Endothelial cell of umbilical vein (primary cell): Measurements from ENCODE around the gene MTG2. TPM values are rescaled to one million over a fixed set of nuclear protein-coding genes. Genes with fewer than 3 reads are reported as not detected.

Source experiments
- BruUV-seq: library from RNA; stranded (reverse); fragments of 400-500 nt; replicated peaks from 2 replicates; lab custom pipeline; 2021; lab: Mats Ljungman, UMichigan
- CTCF ChIA-PET: fragments of 300-600, 350-600 bp; sonication (Branson Sonifier 250); formaldehyde crosslinking; loops from one replicate; lab custom pipeline; 2021; ENCODE audit warnings: antibody characterized with exemption, inconsistent platforms; lab: Charles Lee
- POLR2A ChIA-PET: fragments of 300-600, 350-600 bp; sonication (Branson Sonifier 250); formaldehyde crosslinking; loops from one replicate; lab custom pipeline; 2021; ENCODE audit warnings: antibody characterized with exemption, inconsistent platforms; lab: Charles Lee
- DNase-seq: peaks from one replicate; pipeline ENCODE4 v3.0.0-alpha.2; 2011; ENCODE audit warnings: low read depth, low spot score
- FAIRE-seq: peaks from 2 replicates; lab custom pipeline; 2011; peaks lifted over from hg19 to GRCh38; lab: Jason Lieb, UNC
- H2AFZ ChIP-seq: 2 replicates; pipeline ENCODE4 v1.6.0; 2012; ENCODE audit warnings: low read depth, low read length, control low read depth, inconsistent platforms
- H3K27ac ChIP-seq: 2 replicates; pipeline ENCODE4 v1.5.1; 2011; ENCODE audit warnings: low read depth, mild to moderate bottlenecking, control low read depth, low read length, moderate library complexity; ENCODE audit not compliant: insufficient read depth
- H3K27me3 ChIP-seq, 2 experiments: 2 replicates each; pipeline versions ENCODE4 v1.6.0 to v1.6.1; 2011; ENCODE audit warnings: low read length in 2 of 2, mixed read lengths in 1 of 2; ENCODE audit not compliant: control insufficient read depth in 2 of 2, insufficient read depth in 2 of 2
- H3K36me3 ChIP-seq, 2 experiments: 2 replicates in 1 of 2; 3 replicates in 1 of 2; pipeline ENCODE4 v1.5.1; 2011; ENCODE audit warnings: low read length in 2 of 2, mild to moderate bottlenecking in 1 of 2, moderate library complexity in 1 of 2; ENCODE audit not compliant: control insufficient read depth in 2 of 2, insufficient read depth in 2 of 2; ENCODE audit errors: extremely low read depth in 1 of 2
- H3K4me1 ChIP-seq: 3 replicates; pipeline ENCODE4 v1.5.1; 2011; ENCODE audit warnings: mild to moderate bottlenecking, low read length; ENCODE audit not compliant: control insufficient read depth, insufficient read depth; ENCODE audit errors: extremely low read depth
- H3K4me2 ChIP-seq: 2 replicates; pipeline ENCODE4 v1.6.1; 2011; ENCODE audit warnings: low read length, control low read depth, mixed read lengths; ENCODE audit not compliant: insufficient read depth
- H3K4me3 ChIP-seq, 3 experiments: fragments of 200-600 bp in 1 of 3; sonication (generic), shearing (Covaris generic) in 1 of 3; replicated peaks in 1 of 3; 2 replicates each; pipeline ENCODE4 v1.5.1; 2011 to 2016; ENCODE audit warnings: control low read depth in 3 of 3, low read length in 3 of 3, mild to moderate bottlenecking in 2 of 3, inconsistent platforms in 1 of 3, low read depth in 1 of 3, moderate library complexity in 1 of 3; ENCODE audit not compliant: insufficient read depth in 1 of 3
- H3K79me2 ChIP-seq: 2 replicates; pipeline ENCODE4 v1.6.0; 2012; ENCODE audit warnings: low read length, inconsistent platforms; ENCODE audit not compliant: control insufficient read depth, insufficient read depth
- H3K9ac ChIP-seq: replicated peaks from 2 replicates; pipeline ENCODE3; 2011; ENCODE audit warnings: low read length, control low read depth; ENCODE audit not compliant: insufficient read depth; ENCODE audit errors: extremely low read depth
- H3K9me1 ChIP-seq: replicated peaks from 3 replicates; pipeline ENCODE4 v1.6.0; 2011; ENCODE audit warnings: mild to moderate bottlenecking, low read length; ENCODE audit not compliant: control insufficient read depth, insufficient read depth; ENCODE audit errors: extremely low read depth
- H3K9me3 ChIP-seq: replicated peaks from 2 replicates; pipeline ENCODE4 v1.5.1; 2012; ENCODE audit warnings: low read length, inconsistent platforms; ENCODE audit not compliant: control insufficient read depth, insufficient read depth
- H4K20me1 ChIP-seq: replicated peaks from 2 replicates; pipeline ENCODE3; 2011; ENCODE audit warnings: mild to moderate bottlenecking, low read length; ENCODE audit not compliant: control insufficient read depth, insufficient read depth; ENCODE audit errors: extremely low read depth
- EZH2 ChIP-seq: IDR thresholded peaks from 2 replicates; pipeline ENCODE4 v1.6.1; 2012; ENCODE audit warnings: borderline replicate concordance, low read depth, mild to moderate bottlenecking, moderate library complexity, low read length, inconsistent platforms; ENCODE audit not compliant: severe bottlenecking
- FOS ChIP-seq: IDR thresholded peaks from 2 replicates; pipeline ENCODE4 v1.6.1; 2011; ENCODE audit warnings: mild to moderate bottlenecking, low read length, moderate library complexity, borderline replicate concordance; ENCODE audit not compliant: insufficient read depth
- GATA2 ChIP-seq: IDR thresholded peaks from 2 replicates; pipeline ENCODE4 v1.7.0; 2011; ENCODE audit warnings: low read depth, mild to moderate bottlenecking, moderate library complexity, mixed read lengths, low read length; ENCODE audit not compliant: insufficient read length, insufficient read depth
- JUN ChIP-seq: IDR thresholded peaks from 2 replicates; pipeline ENCODE4 v1.6.1; 2011; ENCODE audit warnings: borderline replicate concordance, low read depth; ENCODE audit not compliant: insufficient read length, insufficient read depth
- MYC ChIP-seq: IDR thresholded peaks from one replicate; pipeline ENCODE4 v1.6.1; 2011; ENCODE audit warnings: mild to moderate bottlenecking, low read depth, low read length
- POLR2A ChIP-seq: IDR thresholded peaks from 2 replicates; pipeline ENCODE4 v1.6.1; 2012; ENCODE audit warnings: low read depth, mild to moderate bottlenecking, control low read depth, low read length
- POLR2AphosphoS5 ChIP-seq: IDR thresholded peaks from 2 replicates; pipeline ENCODE4 v1.6.1; 2012; ENCODE audit warnings: low read depth, mild to moderate bottlenecking, control low read depth, low read length, moderate library complexity; ENCODE audit not compliant: insufficient read depth
- dilution Hi-C: fragments of 300-500 bp; cut with MboI; formaldehyde crosslinking; loops from one replicate; pipeline ENCODE4 v1.15.0; 2019; ENCODE audit warnings: low sequenced_read_pairs; ENCODE audit not compliant: extremely low pct_ligation_motif_present
- intact Hi-C: fragments of 100-400 bp; cut with micrococcal nuclease; formaldehyde crosslinking; loops from one replicate; pipeline ENCODE4 v1.10.0; 2022
- polyA plus RNA-seq, 4 experiments: library from polyadenylated mRNA; depleted of rRNA in 3 of 4; stranded (reverse) in 3 of 4; unstranded in 1 of 4; fragments of >200 nt; gene quantifications; 2 replicates each; pipeline versions ENCODE4 v1.2.1 to v1.2.3, GENCODE V29; 2011 to 2012; ENCODE audit warnings: missing spikeins in 1 of 4
- total RNA-seq: library from RNA; stranded (reverse); gene quantifications from 2 replicates; pipeline ENCODE4 v1.2.3, GENCODE V29; 2021
- TF ChIP-seq, protein P1 (sequence below): IDR thresholded peaks from 2 replicates; pipeline ENCODE4 v1.6.1; 2011; ENCODE audit not compliant: insufficient read depth, insufficient read length
- TF ChIP-seq, protein P2 (sequence below), 2 donors: IDR thresholded peaks; 1 replicate in 1 of 2; 2 replicates in 1 of 2; pipeline ENCODE4 v1.5.1; 2011; ENCODE audit warnings: low read length in 2 of 2, mild to moderate bottlenecking in 2 of 2, moderate library complexity in 2 of 2, control low read depth in 1 of 2, inconsistent platforms in 1 of 2, low read depth in 1 of 2; ENCODE audit not compliant: insufficient read depth in 1 of 2; ENCODE audit errors: extremely low read depth in 1 of 2

MTG2 gene
- total and polyA plus RNA-seq, 2 donors (not counting 3 experiments of a cell fraction or from before 2014, with no cell fraction given): 19.9 to 31.6 TPM

DNA sequence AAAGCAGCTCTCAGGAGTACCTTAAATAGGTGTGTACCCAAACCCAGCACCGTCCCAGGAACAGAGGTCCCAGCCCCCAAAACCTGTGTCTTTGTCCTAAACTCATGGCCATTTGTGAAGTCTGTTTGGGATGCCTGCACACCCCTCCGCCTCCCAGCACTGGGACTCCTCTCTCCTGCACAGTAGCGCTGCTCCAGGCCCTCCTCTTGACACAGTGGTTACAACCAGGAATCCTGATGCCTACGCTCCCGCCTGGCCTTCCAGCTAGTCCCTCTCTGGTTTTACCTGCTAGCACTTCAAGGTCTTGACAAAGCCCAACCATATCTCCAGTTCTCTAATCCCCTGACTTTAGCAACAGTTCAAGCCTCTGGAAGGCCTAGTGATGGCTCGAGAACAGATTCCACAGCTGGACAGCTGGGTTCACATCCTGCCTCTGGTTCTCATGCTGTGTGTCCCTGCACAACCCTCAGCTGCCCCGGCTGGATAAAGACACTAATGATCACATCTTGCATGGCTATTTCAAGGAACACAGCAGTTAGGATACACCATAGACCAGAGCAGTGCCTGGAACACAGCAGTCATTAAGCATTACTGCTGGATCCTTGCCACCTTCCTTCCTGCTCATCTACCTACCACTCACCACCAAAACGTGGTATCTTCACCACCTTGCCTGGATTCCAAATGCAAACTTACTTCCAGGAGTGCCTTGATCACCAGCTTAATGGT lies 45.2 kb upstream of the MTG2 start:
- intact Hi-C loops: loop anchor here (1.0 to 5.0 kb wide), 2 partner anchors 70 to 127 kb away; partner anchors contain the start of gene TAF4
- Histone ChIP-seq H3K9ac (no peak overlapping the region), H3K79me2 (peaks cover 40% of the 10 kb centered on the region), H3K27ac (no peak overlapping the region), H3K4me1 (no peaks in the 10 kb centered on the region), H3K9me3 (no peaks in the 10 kb centered on the region), H3K27me3 (no peaks in the 10 kb centered on the region), H3K36me3 (peaks cover 40 to 61% of the 10 kb centered on the region in 2 experiments), H3K4me2 (no peak overlapping the region), H3K4me3 (no peak overlapping the region), H2AFZ (no peak overlapping the region), H4K20me1 (peaks cover 7% of the 10 kb centered on the region), H3K9me1 (no peaks in the 10 kb centered on the region)
- DNase-seq (no peak), FAIRE-seq (peak; percentile 31)
- no TSS peak for BruUV-seq
- TF ChIP-seq GATA2: no peak
- TF ChIP-seq, protein P1, sequence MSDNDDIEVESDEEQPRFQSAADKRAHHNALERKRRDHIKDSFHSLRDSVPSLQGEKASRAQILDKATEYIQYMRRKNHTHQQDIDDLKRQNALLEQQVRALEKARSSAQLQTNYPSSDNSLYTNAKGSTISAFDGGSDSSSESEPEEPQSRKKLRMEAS: no peak
- no peak for TF ChIP-seq POLR2AphosphoS5
- TF ChIP-seq, protein P2, sequence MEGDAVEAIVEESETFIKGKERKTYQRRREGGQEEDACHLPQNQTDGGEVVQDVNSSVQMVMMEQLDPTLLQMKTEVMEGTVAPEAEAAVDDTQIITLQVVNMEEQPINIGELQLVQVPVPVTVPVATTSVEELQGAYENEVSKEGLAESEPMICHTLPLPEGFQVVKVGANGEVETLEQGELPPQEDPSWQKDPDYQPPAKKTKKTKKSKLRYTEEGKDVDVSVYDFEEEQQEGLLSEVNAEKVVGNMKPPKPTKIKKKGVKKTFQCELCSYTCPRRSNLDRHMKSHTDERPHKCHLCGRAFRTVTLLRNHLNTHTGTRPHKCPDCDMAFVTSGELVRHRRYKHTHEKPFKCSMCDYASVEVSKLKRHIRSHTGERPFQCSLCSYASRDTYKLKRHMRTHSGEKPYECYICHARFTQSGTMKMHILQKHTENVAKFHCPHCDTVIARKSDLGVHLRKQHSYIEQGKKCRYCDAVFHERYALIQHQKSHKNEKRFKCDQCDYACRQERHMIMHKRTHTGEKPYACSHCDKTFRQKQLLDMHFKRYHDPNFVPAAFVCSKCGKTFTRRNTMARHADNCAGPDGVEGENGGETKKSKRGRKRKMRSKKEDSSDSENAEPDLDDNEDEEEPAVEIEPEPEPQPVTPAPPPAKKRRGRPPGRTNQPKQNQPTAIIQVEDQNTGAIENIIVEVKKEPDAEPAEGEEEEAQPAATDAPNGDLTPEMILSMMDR (IDR thresholded peaks at IDR 0.05; ENCODE audit: extremely low read depth in 1 of 2, insufficient read depth in 1 of 2, low read depth in 1 of 2, low read length in 2 of 2): no peak
- no peak for TF ChIP-seq FOS
- TF ChIP-seq EZH2: no peak
- no peak for TF ChIP-seq MYC
- TF ChIP-seq POLR2A: no peak
- no peak for TF ChIP-seq JUN
- POLR2A ChIA-PET: no interaction called here
- CTCF ChIA-PET: interaction anchor here (0.7 to 6.1 kb wide), 5 partner anchors 11 to 127 kb away, joined by 3 to 75 read pairs (median 4); no protein-coding TSS in a partner anchor
- dilution Hi-C loops: no loop called here
